T-helper 2 cell (primary cell): ENCODE measurements around the gene SPATA31C1.
"Not testable (repeated sequence)": the region's sequence is repeated elsewhere in the genome, so short reads cannot be mapped to it uniquely, and the experiment has no call there.

Experiments used
- DNase-seq, 5 experiments: peaks; one replicate each; pipeline versions ENCODE4 v3.0.0 to v3.0.0-alpha.2; 2012 to 2022
- total RNA-seq, 2 donors: gene quantifications; one replicate each; lab custom pipeline; 2026; lab: John Stamatoyannopoulos, UW

SPATA31C1 gene
- 0 reads per million in 2 donors for total RNA-seq

- not testable (repeated sequence) for DNase-seq
These were observed at the start of gene SPATA31C1 for GRCh38 chr9:87917662-87918061. Gene SPATA31C1 (plus strand): TSS chr9:87917962.

GRCh38 chr9:87868175-87868574 is 49.6 kb upstream of the SPATA31C1 start:
- DNase-seq: no peak

GRCh38 chr9:87868635-87869034 is 49.1 kb upstream of the SPATA31C1 start:
- DNase-seq: no peak

GRCh38 chr9:87869082-87869481 is 48.7 kb upstream of the SPATA31C1 start:
- DNase-seq: no peak

GRCh38 chr9:87871425-87872078 is 46.2 kb upstream of the SPATA31C1 start:
- no peak for DNase-seq

GRCh38 chr9:87872079-87872624 is 45.6 kb upstream of the SPATA31C1 start:
- DNase-seq: no peak

- DNase-seq: no peak
These were observed 44.0 kb upstream of the SPATA31C1 start for GRCh38 chr9:87873607-87874303.

- no peak for DNase-seq
These were observed 43.5 kb upstream of the SPATA31C1 start for GRCh38 chr9:87874304-87874623.

GRCh38 chr9:87875060-87875459 is 42.7 kb upstream of the SPATA31C1 start:
- DNase-seq: no peak

GRCh38 chr9:87875831-87876545 is 41.8 kb upstream of the SPATA31C1 start:
- DNase-seq: no peak

- DNase-seq: no peak
These were observed 41.1 kb upstream of the SPATA31C1 start for GRCh38 chr9:87876708-87877107.

GRCh38 chr9:87878989-87879511 is 38.7 kb upstream of the SPATA31C1 start:
- no peak for DNase-seq

- DNase-seq: no peak
These were observed 37.6 kb upstream of the SPATA31C1 start for GRCh38 chr9:87880116-87880515.

GRCh38 chr9:87880683-87881082 is 37.1 kb upstream of the SPATA31C1 start:
- DNase-seq: no peak

- DNase-seq: no peak
These were observed 35.1 kb upstream of the SPATA31C1 start, which contains the start of gene SPATA31E1 for GRCh38 chr9:87882627-87883026. Gene SPATA31E1 (plus strand): TSS chr9:87882877. CDS start chr9:87882892, 15 bp downstream.

- no peak for DNase-seq
These were observed 34.5 kb upstream of the SPATA31C1 start for GRCh38 chr9:87883274-87883673.

- no peak for DNase-seq
These were observed 33.8 kb upstream of the SPATA31C1 start for GRCh38 chr9:87883990-87884389.

GRCh38 chr9:87884578-87885459 is 32.9 kb upstream of the SPATA31C1 start:
- DNase-seq: no peak

GRCh38 chr9:87885484-87886189 is 32.1 kb upstream of the SPATA31C1 start:
- DNase-seq: no peak

- no peak for DNase-seq
These were observed 31.4 kb upstream of the SPATA31C1 start for GRCh38 chr9:87886210-87886932.
